GM19324 (cell line): ENCODE data around the gene ORC1.

Experiments used
- ATAC-seq: cut with Tn5 transposase; IDR thresholded peaks from one replicate; pipeline ENCODE4 v1.9.1; 2021; ENCODE audit warnings: mild to moderate bottlenecking, moderate library complexity; ENCODE audit not compliant: unreplicated experiment, low FRiP score

The ORC1 gene

DNA sequence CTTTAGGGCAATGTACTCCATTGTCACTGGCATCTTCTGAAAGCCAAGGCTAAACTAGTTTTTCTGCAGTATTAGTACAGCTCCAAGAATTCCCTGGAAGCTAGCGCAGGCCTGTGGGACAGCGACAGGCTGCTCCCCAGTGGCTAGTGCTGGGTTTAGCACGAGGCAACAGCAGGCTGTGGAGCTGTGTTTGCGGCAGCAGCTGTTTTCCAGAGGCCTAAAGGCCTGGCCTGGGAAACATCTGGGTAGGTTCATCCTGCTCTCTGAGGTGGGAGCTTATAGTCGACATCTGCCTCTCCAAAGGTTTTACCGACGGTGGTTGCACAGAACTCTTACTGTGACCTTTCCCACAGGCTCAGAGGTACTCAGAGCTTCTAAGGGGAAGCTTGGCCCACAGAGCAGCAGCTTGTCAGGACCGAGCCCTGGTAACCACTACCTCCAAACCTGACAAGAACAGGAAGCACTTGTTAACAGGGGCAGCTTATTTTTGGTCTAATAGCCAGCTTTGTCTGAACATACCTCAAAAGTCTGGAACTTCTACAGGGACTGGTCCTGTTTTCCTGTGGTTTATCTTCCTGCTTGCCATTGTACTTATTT, 55.4 kb downstream of the ORC1 start:
- no peak for ATAC-seq

- no peak for ATAC-seq
These were observed 57.6 kb downstream of the ORC1 start for GRCh38 chr1:52346653-52347052.

DNA sequence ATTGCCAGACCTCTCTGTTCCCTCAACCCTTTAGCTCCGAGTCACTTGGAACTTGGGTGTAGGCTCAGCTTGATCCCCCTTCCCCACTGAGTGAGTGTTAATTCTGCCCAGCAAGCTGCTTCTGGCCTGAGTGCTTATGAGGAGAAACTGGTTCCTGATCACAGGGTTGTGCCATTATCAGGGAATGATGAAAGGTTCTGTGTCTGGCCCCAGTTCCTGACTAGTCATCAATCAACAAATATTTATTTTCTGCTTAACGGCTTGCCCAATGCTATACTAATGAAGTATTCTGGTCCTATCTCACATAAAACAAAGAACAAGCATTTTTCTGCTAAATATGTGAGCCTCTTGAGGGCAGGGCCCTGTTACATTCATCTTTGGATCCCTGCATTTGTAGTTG, 59.0 kb downstream of the ORC1 start:
- ATAC-seq, result no peak

DNA sequence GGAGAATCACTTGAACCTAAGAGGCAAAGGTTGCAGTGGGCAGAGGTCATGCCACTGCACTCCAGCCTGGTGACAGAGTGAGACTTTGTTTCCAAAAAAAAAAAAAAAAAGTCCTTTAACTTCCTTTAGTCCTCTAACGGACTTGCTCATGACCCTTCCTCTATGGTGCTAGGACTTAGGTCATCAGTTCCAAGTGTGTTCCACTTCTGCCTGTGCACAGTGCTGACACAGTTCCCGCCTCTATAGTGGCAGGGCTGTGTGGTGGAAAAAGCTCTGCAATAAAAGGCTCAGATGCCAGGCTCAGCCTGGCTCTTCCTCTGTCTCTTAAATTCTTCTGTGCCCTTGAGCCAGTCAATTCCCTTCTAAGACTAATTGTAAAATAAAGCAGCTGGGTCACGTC, 60.2 kb downstream of the ORC1 start:
- ATAC-seq, result no peak

GRCh38 chr1:52341655-52342260, 62.5 kb downstream of the ORC1 start:
- no peak for ATAC-seq

DNA sequence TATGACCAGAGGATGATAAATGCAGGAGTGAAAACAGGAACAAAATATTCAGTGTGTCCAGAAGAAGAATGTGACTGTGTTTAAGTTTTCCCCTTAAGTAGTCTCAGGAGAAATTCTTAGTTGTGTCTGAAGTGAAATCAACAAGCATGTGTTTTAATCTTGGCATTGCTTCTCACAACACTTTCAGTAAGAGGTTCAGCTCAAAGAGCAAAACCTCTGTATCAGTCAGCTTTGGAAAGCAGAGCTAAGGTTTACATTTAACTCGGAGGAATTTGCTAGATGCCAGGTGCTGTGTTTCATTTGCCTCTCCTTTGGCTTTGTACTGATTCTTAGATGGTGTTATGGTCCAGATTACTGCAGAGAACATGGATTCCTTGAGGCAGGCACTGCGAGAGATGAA, 66.8 kb downstream of the ORC1 start:
- ATAC-seq, result no peak

- no peak for ATAC-seq
These were observed 69.2 kb downstream of the ORC1 start for GRCh38 chr1:52334906-52335528.

DNA sequence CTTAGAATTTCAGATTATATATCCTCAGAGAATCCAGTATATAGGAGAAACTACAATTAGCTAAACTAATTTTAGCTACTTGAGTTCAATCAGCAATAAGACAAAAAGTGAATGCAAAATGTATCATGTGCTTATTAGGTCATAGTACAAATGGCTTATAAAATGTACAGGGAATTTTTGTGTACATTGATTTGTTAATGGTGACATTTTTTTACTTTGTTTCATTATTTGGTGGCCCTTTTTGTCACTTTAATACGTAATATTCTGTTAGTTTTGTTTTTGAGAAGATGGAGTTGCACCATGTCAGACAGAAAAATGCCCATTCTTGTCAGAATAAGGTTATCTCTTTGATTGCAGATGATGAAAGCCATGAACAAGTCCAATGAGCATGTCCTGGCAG, 71.8 kb downstream of the ORC1 start:
- no peak for ATAC-seq

DNA sequence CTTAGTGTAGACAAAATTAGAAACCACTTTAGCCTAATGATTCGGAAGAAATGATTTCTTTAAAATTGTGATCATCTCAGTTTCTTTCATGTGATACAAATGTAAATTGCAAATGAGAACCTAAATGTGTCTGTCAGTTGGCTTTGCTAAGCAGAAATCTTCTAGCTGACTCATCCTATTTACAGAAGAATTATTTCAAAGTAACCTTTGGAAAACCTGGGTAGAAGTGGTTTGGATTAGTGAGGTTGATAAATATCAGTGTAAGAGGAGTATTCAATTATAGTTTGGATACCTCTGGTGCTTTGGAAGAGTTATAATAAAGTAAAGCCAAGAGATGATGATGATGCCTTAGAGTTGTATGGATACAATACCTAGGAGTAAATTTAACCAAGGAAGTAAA, 75.6 kb downstream of the ORC1 start:
- no peak for ATAC-seq

DNA sequence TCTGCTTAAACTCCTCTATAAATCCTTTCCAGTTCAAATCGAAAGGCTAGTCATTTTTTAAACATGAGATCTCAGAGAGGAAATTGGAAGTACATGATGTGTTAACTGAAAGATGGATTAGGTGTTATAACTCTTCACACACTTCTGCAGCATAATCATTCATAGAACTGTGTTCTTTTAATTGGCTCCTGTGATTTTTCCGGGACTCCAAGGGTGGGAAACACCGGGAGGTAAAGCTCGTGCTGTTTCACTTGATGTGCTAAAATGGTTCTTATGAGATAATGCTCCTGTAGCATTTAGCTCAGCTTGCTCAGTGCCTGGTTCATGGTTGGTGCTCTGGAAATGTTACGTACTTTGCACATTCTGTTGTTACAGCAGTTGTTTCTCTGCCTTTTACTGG, 78.4 kb downstream of the ORC1 start:
- no peak for ATAC-seq

DNA sequence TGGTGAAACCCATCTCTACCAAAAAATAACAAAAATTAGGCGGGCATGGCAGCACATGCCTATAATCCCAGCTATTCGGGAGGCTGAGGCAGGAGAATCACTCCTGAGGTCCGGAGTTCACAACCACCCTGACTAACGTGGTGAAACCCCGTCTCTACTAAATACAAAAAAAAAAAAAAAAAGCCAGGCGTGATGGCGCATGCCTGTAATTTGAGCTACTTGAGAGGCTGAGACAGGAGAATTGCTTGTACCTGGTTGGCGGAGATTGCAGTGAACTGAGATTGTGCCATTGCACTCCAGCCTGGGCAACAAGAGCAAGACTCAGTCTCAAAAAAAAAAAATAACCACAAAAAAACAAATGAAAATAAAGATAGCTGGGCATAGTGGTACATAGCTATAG, 80.5 kb downstream of the ORC1 start:
- no peak for ATAC-seq
